Transverse colon (tissue), 4 donors: ENCODE measurements around the gene CEACAM7.

Experiments used
- CTCF ChIP-seq, 5 experiments: fragments of 200-600 bp in 3 of 5; fragments of 450-650 bp in 2 of 5; sonication (generic) in 3 of 5; IDR thresholded peaks; 1 replicate in 2 of 5; 2 replicates in 3 of 5; pipeline ENCODE4 v1.5.1; 2016 to 2017; ENCODE audit warnings: antibody characterized with exemption in 5 of 5, inconsistent platforms in 3 of 5, mild to moderate bottlenecking in 2 of 5, moderate library complexity in 1 of 5
- POLR2A ChIP-seq: fragments of 450-650 bp; IDR thresholded peaks from one replicate; pipeline ENCODE4 v1.6.1; 2016; ENCODE audit warnings: antibody characterized with exemption, mild to moderate bottlenecking, moderate library complexity
- POLR2AphosphoS5 ChIP-seq, 3 donors: sonication (generic); formaldehyde crosslinking; IDR thresholded peaks; one replicate each; pipeline ENCODE4 v1.6.1; 2016; ENCODE audit warnings: antibody characterized with exemption in 3 of 3

- TF ChIP-seq POLR2A, result no peak
- TF ChIP-seq CTCF (IDR thresholded peaks at IDR 0.05), result no peak
- TF ChIP-seq POLR2AphosphoS5 (IDR thresholded peaks at IDR 0.05), result no peak
Measured at GRCh38 chr19:41627966-41628675, 59.9 kb downstream of the CEACAM7 start.
